Mesodermal cell (in vitro differentiated cells): ENCODE data around the gene NOS1.

Experiments
- H3K27ac ChIP-seq: 2 replicates; pipeline ENCODE4 v1.7.0; 2013; ENCODE audit warnings: mild to moderate bottlenecking, low read depth, low read length, moderate library complexity; ENCODE audit not compliant: severe bottlenecking
- H3K36me3 ChIP-seq: 2 replicates; pipeline ENCODE4 v1.7.1; 2013; ENCODE audit warnings: mild to moderate bottlenecking, low read length, moderate library complexity; ENCODE audit not compliant: control insufficient read depth, insufficient read depth
- H3K4me1 ChIP-seq: one replicate; pipeline ENCODE4 v1.7.1; 2013; ENCODE audit warnings: mild to moderate bottlenecking, low read length; ENCODE audit not compliant: insufficient read depth, control insufficient read depth, poor library complexity, severe bottlenecking
- H3K4me3 ChIP-seq: 2 replicates; pipeline ENCODE4 v1.7.0; 2013; ENCODE audit warnings: low read length, control low read depth, mild to moderate bottlenecking; ENCODE audit not compliant: insufficient read depth, poor library complexity, severe bottlenecking; ENCODE audit errors: extremely low read depth
- H3K9me3 ChIP-seq: 2 replicates; pipeline ENCODE4 v1.7.1; 2013; ENCODE audit warnings: mild to moderate bottlenecking, low read length, moderate library complexity; ENCODE audit not compliant: control insufficient read depth
- WGBS, 2 experiments: methylation state at CpG; one replicate each; pipeline ENCODE4 v1.1.5; 2013; ENCODE audit warnings: missing lambda C conversion rate in 2 of 2; ENCODE audit not compliant: insufficient coverage in 2 of 2; 5-methylcytosine and 5-hydroxymethylcytosine counted together

Gene NOS1

DNA sequence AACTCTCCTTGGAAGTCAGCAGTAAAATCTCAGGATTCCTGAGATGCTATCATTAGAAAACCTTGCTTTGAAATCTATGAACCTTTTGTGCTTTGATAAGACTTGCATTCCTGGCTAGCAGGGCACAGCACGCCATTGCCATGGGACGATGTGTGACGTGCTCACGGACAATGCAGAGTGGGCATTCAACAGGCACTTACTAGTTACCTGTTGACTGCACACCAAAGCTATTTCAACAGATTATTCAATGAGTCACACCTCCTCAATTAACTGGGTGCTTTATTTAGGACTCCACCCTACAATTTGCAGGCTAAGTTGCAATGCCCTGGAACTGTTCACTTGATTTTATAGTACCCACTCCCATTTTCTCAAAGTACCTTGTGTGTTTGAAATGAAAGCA is 11.3 kb downstream of the NOS1 start:
- 71 to 98% methylated on average over 4 of the region's 4 CpGs for WGBS, 2 experiments
- Histone ChIP-seq H3K36me3 (no peaks in the 10 kb centered on the region), H3K4me1 (no peaks in the 10 kb centered on the region), H3K4me3 (no peak overlapping the region), H3K27ac (no peak overlapping the region), H3K9me3 (no peaks in the 10 kb centered on the region)

- Histone ChIP-seq H3K36me3 (no peaks in the 10 kb centered on the region), H3K27ac (no peak overlapping the region), H3K4me1 (no peaks in the 10 kb centered on the region), H3K4me3 (no peak overlapping the region), H3K9me3 (no peaks in the 10 kb centered on the region)
- 77 to 78% methylated on average over 4 of the region's 4 CpGs for WGBS, 2 experiments
Observed at GRCh38 chr12:117347588-117347987, 13.8 kb downstream of the NOS1 start.

GRCh38 chr12:117344716-117345115 is 16.7 kb downstream of the NOS1 start:
- no peaks in the 10 kb centered on the region for H3K4me1 ChIP-seq
- H3K4me3 ChIP-seq = no peak overlapping the region
- H3K27ac ChIP-seq = no peak overlapping the region
- no peaks in the 10 kb centered on the region for H3K36me3 ChIP-seq
- 79 to 100% methylated on average over 2 to 3 of the region's 5 CpGs for WGBS, 2 experiments
- no peaks in the 10 kb centered on the region for H3K9me3 ChIP-seq

GRCh38 chr12:117343849-117344248 is 17.6 kb downstream of the NOS1 start:
- WGBS, 2 experiments = no CpG with 5 or more reads among the region's 1 CpG
- Histone ChIP-seq H3K4me3 (no peak overlapping the region), H3K36me3 (no peaks in the 10 kb centered on the region), H3K27ac (no peak overlapping the region), H3K4me1 (no peaks in the 10 kb centered on the region), H3K9me3 (no peaks in the 10 kb centered on the region)

DNA sequence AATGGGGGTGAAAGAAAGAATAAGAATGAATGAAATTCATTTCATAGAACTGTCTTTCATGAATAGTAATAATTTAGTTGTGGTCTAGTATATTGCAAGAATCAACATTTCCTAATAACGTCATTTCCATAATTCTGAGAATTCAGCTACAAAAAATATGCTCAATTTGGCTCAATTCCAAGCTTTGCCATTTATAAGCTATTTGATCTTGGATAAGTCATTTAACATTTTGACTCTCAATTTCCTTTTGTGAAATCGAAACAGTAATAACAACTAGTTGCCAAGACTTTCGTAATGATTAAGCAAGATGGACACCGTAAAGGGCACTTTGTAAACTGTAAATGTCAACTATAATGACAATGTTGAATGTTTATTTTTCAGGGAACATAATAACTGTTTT is 18.1 kb downstream of the NOS1 start:
- no CpG with 5 or more reads among the region's 4 CpGs for WGBS, 2 experiments
- no peaks in the 10 kb centered on the region for H3K9me3 ChIP-seq
- H3K36me3 ChIP-seq = no peaks in the 10 kb centered on the region
- no peak overlapping the region for H3K27ac ChIP-seq
- no peak overlapping the region for H3K4me3 ChIP-seq
- H3K4me1 ChIP-seq = no peaks in the 10 kb centered on the region

DNA sequence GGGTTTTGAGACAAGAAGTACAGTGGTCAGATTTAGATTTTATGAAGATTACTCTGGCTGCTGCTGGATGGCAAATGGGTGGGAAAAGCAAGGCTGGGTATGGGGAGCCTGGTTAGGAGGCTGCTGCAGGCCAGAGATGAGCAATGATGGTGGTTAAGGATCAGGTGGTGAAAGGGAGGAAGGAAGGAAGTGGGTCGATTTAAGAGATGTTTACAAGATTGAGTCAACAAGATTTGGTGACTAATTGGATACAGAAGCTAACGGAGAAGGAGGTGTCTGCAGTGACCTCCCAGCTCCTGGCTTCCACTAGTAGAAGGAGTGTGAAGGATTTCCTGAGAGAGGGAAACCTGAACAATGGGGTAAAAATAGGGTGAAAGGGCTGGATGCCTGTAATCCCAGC is 18.7 kb downstream of the NOS1 start:
- H3K4me3 ChIP-seq = no peak overlapping the region
- no peaks in the 10 kb centered on the region for H3K36me3 ChIP-seq
- WGBS, 2 experiments = 57 to 62% methylated on average over 2 of the region's 2 CpGs
- no peaks in the 10 kb centered on the region for H3K9me3 ChIP-seq
- H3K4me1 ChIP-seq = no peaks in the 10 kb centered on the region
- H3K27ac ChIP-seq = no peak overlapping the region

GRCh38 chr12:117342247-117342646 is 19.2 kb downstream of the NOS1 start:
- Histone ChIP-seq H3K27ac (no peak overlapping the region), H3K4me1 (no peaks in the 10 kb centered on the region), H3K9me3 (no peaks in the 10 kb centered on the region), H3K36me3 (no peaks in the 10 kb centered on the region), H3K4me3 (no peak overlapping the region)
- WGBS, 2 experiments = 89 to 92% methylated on average over 4 of the region's 4 CpGs

DNA sequence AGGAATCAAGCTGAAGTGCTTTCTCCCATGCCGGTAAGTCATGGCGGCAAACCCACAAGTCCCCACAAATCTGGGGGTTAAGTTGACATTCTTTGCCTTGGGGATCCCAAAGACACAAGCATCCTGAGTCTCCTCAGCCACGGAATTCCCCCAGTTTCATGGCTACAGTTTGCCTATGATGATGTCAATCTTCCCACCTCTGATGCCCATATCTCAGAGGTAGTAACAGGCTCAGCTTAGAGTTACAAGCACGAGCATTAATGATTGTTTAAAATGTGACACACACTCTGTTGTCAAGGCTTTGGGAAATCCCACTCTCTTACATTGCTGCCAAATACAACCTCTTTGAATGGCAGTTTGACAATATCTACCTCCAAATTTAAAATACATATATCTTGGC is 22.3 kb downstream of the NOS1 start:
- Histone ChIP-seq H3K4me1 (no peaks in the 10 kb centered on the region), H3K4me3 (no peak overlapping the region), H3K9me3 (no peaks in the 10 kb centered on the region), H3K27ac (no peak overlapping the region), H3K36me3 (no peaks in the 10 kb centered on the region)
- 75 to 81% methylated on average over 3 to 4 of the region's 4 CpGs for WGBS, 2 experiments

DNA sequence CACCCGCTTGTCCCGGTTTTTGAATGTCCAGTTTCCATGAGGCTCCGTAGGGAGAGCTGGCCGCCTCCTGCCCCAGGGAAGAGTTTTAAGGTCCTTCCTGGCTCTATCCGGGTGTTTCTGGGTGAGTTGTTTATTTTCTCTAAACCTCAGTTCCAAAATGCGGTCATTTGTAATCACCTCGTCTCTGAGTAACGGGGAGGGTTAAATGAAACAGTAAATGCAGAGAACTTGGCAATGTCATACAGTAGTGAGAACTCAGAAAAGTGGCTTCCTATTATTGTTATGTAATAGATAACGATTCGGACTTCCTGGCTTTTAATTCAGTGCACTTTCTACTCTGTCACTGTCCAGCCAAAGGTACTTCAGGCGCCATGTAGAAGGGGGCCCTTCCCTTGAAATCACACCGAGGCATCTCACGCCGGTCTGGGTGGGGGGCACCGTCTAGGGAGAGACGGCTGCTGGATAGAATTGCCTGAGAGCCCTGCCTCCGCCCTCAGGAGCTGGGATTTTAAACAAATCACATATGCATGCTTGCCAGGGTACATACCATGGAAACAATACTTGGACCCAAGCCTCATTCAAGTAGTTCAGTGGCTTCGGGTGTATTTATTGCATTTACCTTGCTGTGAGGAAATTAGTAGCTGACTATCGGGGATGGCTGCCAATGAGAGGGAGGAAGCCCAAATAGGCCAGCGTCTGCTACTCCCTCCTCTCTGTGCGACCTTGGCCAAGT is 26.4 kb downstream of the NOS1 start:
- H3K27ac ChIP-seq = no peak overlapping the region
- WGBS, 2 experiments = 90 to 91% methylated on average over 14 to 15 of the region's 21 CpGs
- H3K36me3 ChIP-seq = no peaks in the 10 kb centered on the region
- no peaks in the 10 kb centered on the region for H3K9me3 ChIP-seq
- H3K4me1 ChIP-seq = no peaks in the 10 kb centered on the region
- no peak overlapping the region for H3K4me3 ChIP-seq

GRCh38 chr12:117334051-117334450 is 27.4 kb downstream of the NOS1 start:
- Histone ChIP-seq H3K4me3 (no peak overlapping the region), H3K36me3 (no peaks in the 10 kb centered on the region), H3K9me3 (no peaks in the 10 kb centered on the region), H3K4me1 (no peaks in the 10 kb centered on the region), H3K27ac (no peak overlapping the region)
- 72 to 83% methylated on average over 2 of the region's 3 CpGs for WGBS, 2 experiments

DNA sequence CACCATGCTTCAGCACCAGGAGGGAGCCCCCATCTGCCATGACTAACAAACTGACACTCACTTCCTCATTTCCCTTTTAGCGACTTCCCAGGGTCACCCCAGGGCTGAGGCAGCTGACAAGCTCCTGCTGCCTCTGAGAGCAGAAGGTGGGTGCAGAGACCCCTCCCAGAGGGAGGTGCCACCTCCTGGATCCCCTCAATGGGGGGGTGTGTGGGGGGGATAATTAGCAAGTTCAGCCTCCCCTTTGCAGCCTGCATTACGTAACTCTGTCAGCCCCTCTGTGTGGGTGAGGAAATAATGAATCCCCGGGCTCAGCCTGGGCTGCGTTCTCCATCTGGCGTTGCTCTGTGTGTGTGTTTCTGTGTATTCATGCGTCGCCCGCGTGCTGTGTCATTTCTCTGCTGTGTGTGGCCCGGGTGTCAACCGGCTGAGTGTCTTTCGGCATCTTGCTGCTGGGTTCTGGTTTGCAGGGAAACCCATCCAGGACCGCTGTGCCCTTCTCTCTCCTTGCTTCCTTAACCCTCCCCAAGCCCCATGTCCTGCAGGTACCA is 28.0 kb downstream of the NOS1 start:
- H3K27ac ChIP-seq = no peak overlapping the region
- no peaks in the 10 kb centered on the region for H3K9me3 ChIP-seq
- H3K4me1 ChIP-seq = no peaks in the 10 kb centered on the region
- 82% methylated on average over 3 to 13 of the region's 13 CpGs for WGBS, 2 experiments
- H3K4me3 ChIP-seq = no peak overlapping the region
- no peaks in the 10 kb centered on the region for H3K36me3 ChIP-seq
